RWPE1 (cell line): Measurements from ENCODE around the gene TTC28.
A peak's percentile ranks its signal among the peaks of the same experiment; 100 is the strongest.

Source experiments
- CTCF ChIA-PET: fragments of 350-600 bp; sonication (Branson Sonifier 250); formaldehyde crosslinking; extraction: SDS; loops from one replicate; lab custom pipeline; 2021; lab: Yijun Ruan, JAX
- POLR2A ChIA-PET: fragments of 400-600 bp; formaldehyde crosslinking; extraction: SDS; loops from one replicate; lab custom pipeline; 2020; ENCODE audit warnings: antibody characterized with exemption; ENCODE audit not compliant: low non-redundant PET; lab: Yijun Ruan, JAX
- DNase-seq: peaks from one replicate; pipeline ENCODE4 v3.0.0; 2012; ENCODE audit warnings: low spot score
- H3K27ac ChIP-seq: fragments of 450-650 bp; 2 replicates; pipeline ENCODE4 v1.5.1; 2017
- CTCF ChIP-seq: fragments of 450-650 bp; conservative IDR thresholded peaks from 2 replicates; pipeline ENCODE4 v1.5.1; 2017; ENCODE audit warnings: low read depth, mild to moderate bottlenecking

The TTC28 gene

GRCh38 chr22:28143961-28144745 is 535.5 kb downstream of the TTC28 start:
- ChIA-PET POLR2A (no interaction called here), CTCF (no interaction called here)
- no peak for TF ChIP-seq CTCF
- no peak for DNase-seq
- no peak overlapping the region for H3K27ac ChIP-seq

GRCh38 chr22:28143241-28143865 is 536.3 kb downstream of the TTC28 start:
- CTCF ChIA-PET, result no interaction called here
- no peak for TF ChIP-seq CTCF
- POLR2A ChIA-PET, result no interaction called here

GRCh38 chr22:28142361-28142961 is 537.2 kb downstream of the TTC28 start:
- POLR2A ChIA-PET, result no interaction called here
- TF ChIP-seq CTCF, result no peak
- no peak overlapping the region for H3K27ac ChIP-seq
- peak; percentile 4 for DNase-seq
- CTCF ChIA-PET, result no interaction called here

More at GRCh38 chr22:28143241-28143865, 536.3 kb downstream of the TTC28 start:
- DNase-seq, result no peak
- H3K27ac ChIP-seq, result no peak overlapping the region

- POLR2A ChIA-PET, result no interaction called here
- no peak overlapping the region for H3K27ac ChIP-seq
- CTCF ChIA-PET, result no interaction called here
- no peak for TF ChIP-seq CTCF
- DNase-seq, result no peak
These were observed 538.0 kb downstream of the TTC28 start for GRCh38 chr22:28141614-28142013.

- DNase-seq, result peak; percentile 14
- H3K27ac ChIP-seq, result peak overlapping the region; percentile 41; the same call in 1 of the 2 replicates
- ChIA-PET POLR2A (no interaction called here), CTCF (interaction anchor here (0.6 kb wide), 1 partner anchor 393 kb away, joined by 3 read pairs; no protein-coding TSS in a partner anchor)
- TF ChIP-seq CTCF, result no peak
These were observed 539.7 kb downstream of the TTC28 start for GRCh38 chr22:28139961-28140360.

- CTCF ChIA-PET, result interaction anchor here (0.6 kb wide), 1 partner anchor 394 kb away, joined by 3 read pairs; no protein-coding TSS in a partner anchor
- DNase-seq, result no peak
- TF ChIP-seq CTCF, result no peak
- H3K27ac ChIP-seq, result peak overlapping the region; percentile 41; the same call in 1 of the 2 replicates
- POLR2A ChIA-PET, result no interaction called here
These were observed 540.1 kb downstream of the TTC28 start for GRCh38 chr22:28139516-28139915.
